ENCODE measurements around the gene PLCH2.

PLCH2 gene

GRCh38 chr1:2535981-2536380, 59.9 kb downstream of the PLCH2 start:
- H3K27ac Mint-ChIP-seq: no peak overlapping the region
- ATAC-seq (no peak), DNase-seq (ENCODE audit: low spot score in 2 of 2) (no peak)
- no peaks in the 10 kb centered on the region for H3K4me1 Mint-ChIP-seq
- H3K4me3 Mint-ChIP-seq: no peak overlapping the region
- H3K9me3 Mint-ChIP-seq: no peaks in the 10 kb centered on the region
- no peaks in the 10 kb centered on the region for H3K36me3 Mint-ChIP-seq

GRCh38 chr1:2537784-2538115, 61.7 kb downstream of the PLCH2 start:
- Mint-ChIP-seq H3K27ac (no peak overlapping the region), H3K4me3 (no peak overlapping the region), H3K36me3 (no peaks in the 10 kb centered on the region), H3K9me3 (no peaks in the 10 kb centered on the region), H3K4me1 (no peaks in the 10 kb centered on the region)
- no peak for ATAC-seq
- DNase-seq (ENCODE audit: low spot score in 2 of 2): no peak

- Mint-ChIP-seq H3K27ac (no peak overlapping the region), H3K9me3 (no peaks in the 10 kb centered on the region), H3K4me3 (no peak overlapping the region), H3K4me1 (no peaks in the 10 kb centered on the region), H3K36me3 (no peaks in the 10 kb centered on the region)
- DNase-seq (ENCODE audit: low spot score in 2 of 2) (no peak), ATAC-seq (no peak)
Measured at GRCh38 chr1:2538376-2538775, 62.3 kb downstream of the PLCH2 start.

GRCh38 chr1:2538872-2539271, 62.8 kb downstream of the PLCH2 start:
- H3K4me1 Mint-ChIP-seq: no peaks in the 10 kb centered on the region
- H3K9me3 Mint-ChIP-seq: no peaks in the 10 kb centered on the region
- no peak overlapping the region for H3K27ac Mint-ChIP-seq
- H3K36me3 Mint-ChIP-seq: no peaks in the 10 kb centered on the region
- no peak overlapping the region for H3K4me3 Mint-ChIP-seq
- no peak for ATAC-seq
- DNase-seq (ENCODE audit: low spot score in 2 of 2): no peak

- ATAC-seq: peak; percentile 38
- no peak overlapping the region for H3K4me3 Mint-ChIP-seq
- no peaks in the 10 kb centered on the region for H3K9me3 Mint-ChIP-seq
- H3K36me3 Mint-ChIP-seq: no peaks in the 10 kb centered on the region
- H3K27ac Mint-ChIP-seq: no peak overlapping the region
- no peaks in the 10 kb centered on the region for H3K4me1 Mint-ChIP-seq
- peak in 1 of 2 donors; percentile 73 for DNase-seq (ENCODE audit: low spot score in 2 of 2)
Measured at GRCh38 chr1:2539312-2539907, 63.3 kb downstream of the PLCH2 start.

GRCh38 chr1:2540816-2541492, 64.9 kb downstream of the PLCH2 start:
- H3K36me3 Mint-ChIP-seq: no peaks in the 10 kb centered on the region
- no peak overlapping the region for H3K4me3 Mint-ChIP-seq
- H3K27ac Mint-ChIP-seq: no peak overlapping the region
- DNase-seq (ENCODE audit: low spot score in 2 of 2) (no peak), ATAC-seq (no peak)
- H3K4me1 Mint-ChIP-seq: no peaks in the 10 kb centered on the region
- no peaks in the 10 kb centered on the region for H3K9me3 Mint-ChIP-seq

- Mint-ChIP-seq H3K4me3 (no peak overlapping the region), H3K9me3 (no peaks in the 10 kb centered on the region), H3K27ac (no peak overlapping the region), H3K36me3 (peaks cover 7% of the 10 kb centered on the region), H3K4me1 (no peaks in the 10 kb centered on the region)
- no peak for ATAC-seq
- no peak for DNase-seq (ENCODE audit: low spot score in 2 of 2)
Measured at GRCh38 chr1:2541619-2542245, 65.6 kb downstream of the PLCH2 start.

GRCh38 chr1:2542246-2542915, 66.3 kb downstream of the PLCH2 start:
- Mint-ChIP-seq H3K4me1 (no peaks in the 10 kb centered on the region), H3K9me3 (no peaks in the 10 kb centered on the region), H3K27ac (no peak overlapping the region), H3K36me3 (peaks cover 13% of the 10 kb centered on the region), H3K4me3 (no peak overlapping the region)
- ATAC-seq (no peak), DNase-seq (ENCODE audit: low spot score in 2 of 2) (no peak)

GRCh38 chr1:2543543-2544092, 67.5 kb downstream of the PLCH2 start:
- no peak overlapping the region for H3K27ac Mint-ChIP-seq
- peaks cover 6% of the 10 kb centered on the region for H3K4me1 Mint-ChIP-seq
- ATAC-seq (no peak), DNase-seq (ENCODE audit: low spot score in 2 of 2) (no peak)
- no peaks in the 10 kb centered on the region for H3K9me3 Mint-ChIP-seq
- peaks cover 26% of the 10 kb centered on the region for H3K36me3 Mint-ChIP-seq
- no peak overlapping the region for H3K4me3 Mint-ChIP-seq

GRCh38 chr1:2544093-2544874, 68.2 kb downstream of the PLCH2 start:
- no peaks in the 10 kb centered on the region for H3K9me3 Mint-ChIP-seq
- peaks cover 11% of the 10 kb centered on the region for H3K4me1 Mint-ChIP-seq
- peaks cover 32% of the 10 kb centered on the region for H3K36me3 Mint-ChIP-seq
- no peak overlapping the region for H3K27ac Mint-ChIP-seq
- ATAC-seq (no peak), DNase-seq (ENCODE audit: low spot score in 2 of 2) (no peak)
- no peak overlapping the region for H3K4me3 Mint-ChIP-seq

- no peak for DNase-seq (ENCODE audit: low spot score in 2 of 2)
- no peak overlapping the region for H3K27ac Mint-ChIP-seq
- H3K4me3 Mint-ChIP-seq: peak overlapping the region; percentile 88
- peaks cover 32% of the 10 kb centered on the region for H3K36me3 Mint-ChIP-seq
- peaks cover 17% of the 10 kb centered on the region for H3K4me1 Mint-ChIP-seq
- H3K9me3 Mint-ChIP-seq: no peaks in the 10 kb centered on the region
- ATAC-seq: no peak
Measured at GRCh38 chr1:2544875-2545640, 69.0 kb downstream of the PLCH2 start.

- peak; percentile 63 for ATAC-seq
- H3K27ac Mint-ChIP-seq: peak overlapping the region; percentile 89
- peaks cover 19% of the 10 kb centered on the region for H3K4me1 Mint-ChIP-seq
- H3K9me3 Mint-ChIP-seq: no peaks in the 10 kb centered on the region
- DNase-seq (ENCODE audit: low spot score in 2 of 2): peak; percentile 77 to 93
- peak overlapping the region; percentile 88 for H3K4me3 Mint-ChIP-seq
- peaks cover 32% of the 10 kb centered on the region for H3K36me3 Mint-ChIP-seq
Measured at GRCh38 chr1:2545754-2546514, 69.8 kb downstream of the PLCH2 start.

- Mint-ChIP-seq H3K4me1 (peaks cover 19% of the 10 kb centered on the region), H3K4me3 (peak overlapping the region; percentile 88), H3K9me3 (no peaks in the 10 kb centered on the region), H3K27ac (peak overlapping the region; percentile 89), H3K36me3 (peaks cover 32% of the 10 kb centered on the region)
- ATAC-seq (peak; percentile 62), DNase-seq (ENCODE audit: low spot score in 2 of 2) (peak; percentile 61 to 89)
Measured at GRCh38 chr1:2546515-2547209, 70.6 kb downstream of the PLCH2 start.
